ENCODE data around the gene EVC2. TPM values are rescaled to one million over a fixed set of nuclear protein-coding genes. Genes with fewer than 3 reads are reported as not detected.

The EVC2 gene
- total RNA-seq, 1 experiment from 2014 or later: 6.0 TPM

- ChIA-PET CTCF (no interaction called here), POLR2A (ENCODE audit: low non-redundant PET) (no interaction called here)
- no peaks in the 10 kb centered on the region for H3K27me3 ChIP-seq (replicated peaks; ENCODE audit: insufficient read depth, low read depth, low read length, poor library complexity)
- no peak overlapping the region for H3K27ac ChIP-seq (ENCODE audit: low read depth, low read length, poor library complexity, severe bottlenecking)
- H3K4me1 ChIP-seq (ENCODE audit: insufficient read depth, low read length, poor library complexity, severe bottlenecking): no peaks in the 10 kb centered on the region
- no TSS peak for BruUV-seq (replicated peaks)
- no peaks in the 10 kb centered on the region for H3K9me3 ChIP-seq (ENCODE audit: low read depth, low read length, poor library complexity, severe bottlenecking)
- peaks cover under 1% of the 10 kb centered on the region for H3K36me3 ChIP-seq (ENCODE audit: insufficient read depth, low read length, poor library complexity, severe bottlenecking)
- DNase-seq (ENCODE audit: low spot score): no peak
- no peak for TF ChIP-seq CTCF (conservative IDR thresholded peaks at IDR 0.05; ENCODE audit: low read depth, low read length)
- TF ChIP-seq EZH2 (IDR thresholded peaks at IDR 0.05; ENCODE audit: borderline replicate concordance, low read depth, low read length, poor library complexity, severe bottlenecking): no peak
- H3K4me3 ChIP-seq (ENCODE audit: low read depth, low read length, poor library complexity, severe bottlenecking): no peak overlapping the region
- intact Hi-C loops (cut with micrococcal nuclease; ENCODE audit: unreplicated experiment): no loop called here
Observed at GRCh38 chr4:5629542-5629941, 78.8 kb downstream of the EVC2 start.

DNA sequence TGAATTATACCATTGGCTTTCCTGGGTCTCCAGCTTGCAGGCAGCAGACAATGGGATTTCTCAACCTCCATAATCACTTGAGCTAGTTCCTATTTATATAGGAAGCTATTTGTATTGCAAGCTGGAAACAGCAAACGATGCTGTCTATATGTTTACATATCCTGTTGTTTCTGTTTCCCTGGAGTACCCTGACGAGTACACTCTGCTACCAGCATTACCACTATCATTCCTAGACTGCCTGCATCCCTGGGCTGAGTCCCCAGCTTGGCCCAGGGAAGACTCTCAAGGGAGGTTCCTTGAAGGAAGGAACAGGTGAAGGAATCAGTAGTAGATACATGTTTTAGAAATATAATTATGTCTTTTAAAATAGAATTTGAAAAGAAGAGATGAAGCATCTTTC is 81.4 kb downstream of the EVC2 start:
- CTCF ChIA-PET: no interaction called here
- intact Hi-C loops (cut with micrococcal nuclease; ENCODE audit: unreplicated experiment): no loop called here

DNA sequence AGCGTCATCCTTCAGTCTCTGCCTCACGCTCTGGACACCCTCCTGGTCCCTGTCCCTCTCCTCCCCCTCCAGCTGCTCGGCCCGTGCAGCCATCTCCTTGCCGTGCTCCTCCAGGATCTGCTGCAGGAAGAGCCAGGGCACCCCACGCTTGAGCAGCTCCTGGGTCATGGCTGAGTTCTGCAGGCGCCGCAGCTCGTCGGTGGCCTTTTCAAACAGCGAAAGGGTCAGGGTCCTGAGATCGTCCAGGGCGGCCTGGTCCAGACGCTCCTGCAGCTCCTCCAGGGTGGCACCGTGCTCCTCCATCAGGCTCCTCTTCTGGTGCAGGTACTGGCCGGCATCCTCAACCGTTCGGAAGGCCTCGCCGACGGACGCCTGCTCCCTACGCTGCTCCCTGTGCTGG is 85.8 kb downstream of the EVC2 start:
- BruUV-seq (replicated peaks): no TSS peak
- intact Hi-C loops (cut with micrococcal nuclease; ENCODE audit: unreplicated experiment): no loop called here
- Histone ChIP-seq H3K27me3 (replicated peaks; ENCODE audit: insufficient read depth, low read depth, low read length, poor library complexity) (no peaks in the 10 kb centered on the region), H3K36me3 (ENCODE audit: insufficient read depth, low read length, poor library complexity, severe bottlenecking) (peaks cover 10% of the 10 kb centered on the region), H3K9me3 (ENCODE audit: low read depth, low read length, poor library complexity, severe bottlenecking) (no peaks in the 10 kb centered on the region), H3K4me1 (ENCODE audit: insufficient read depth, low read length, poor library complexity, severe bottlenecking) (no peaks in the 10 kb centered on the region), H3K27ac (ENCODE audit: low read depth, low read length, poor library complexity, severe bottlenecking) (no peak overlapping the region), H3K4me3 (ENCODE audit: low read depth, low read length, poor library complexity, severe bottlenecking) (no peak overlapping the region)
- no peak for DNase-seq (ENCODE audit: low spot score)
- POLR2A ChIA-PET (ENCODE audit: low non-redundant PET): no interaction called here
- TF ChIP-seq EZH2 (IDR thresholded peaks at IDR 0.05; ENCODE audit: borderline replicate concordance, low read depth, low read length, poor library complexity, severe bottlenecking): no peak
- TF ChIP-seq CTCF (conservative IDR thresholded peaks at IDR 0.05; ENCODE audit: low read depth, low read length): no peak
- CTCF ChIA-PET: no interaction called here

More for the DNA sequence above, 81.4 kb downstream of the EVC2 start:
- no peak for DNase-seq (ENCODE audit: low spot score)
- Histone ChIP-seq H3K27me3 (replicated peaks; ENCODE audit: insufficient read depth, low read depth, low read length, poor library complexity) (no peaks in the 10 kb centered on the region), H3K4me3 (ENCODE audit: low read depth, low read length, poor library complexity, severe bottlenecking) (no peak overlapping the region), H3K27ac (ENCODE audit: low read depth, low read length, poor library complexity, severe bottlenecking) (no peak overlapping the region), H3K9me3 (ENCODE audit: low read depth, low read length, poor library complexity, severe bottlenecking) (no peaks in the 10 kb centered on the region), H3K36me3 (ENCODE audit: insufficient read depth, low read length, poor library complexity, severe bottlenecking) (peaks cover 5% of the 10 kb centered on the region), H3K4me1 (ENCODE audit: insufficient read depth, low read length, poor library complexity, severe bottlenecking) (no peaks in the 10 kb centered on the region)
- POLR2A ChIA-PET (ENCODE audit: low non-redundant PET): no interaction called here
- no TSS peak for BruUV-seq (replicated peaks)
- TF ChIP-seq EZH2 (IDR thresholded peaks at IDR 0.05; ENCODE audit: borderline replicate concordance, low read depth, low read length, poor library complexity, severe bottlenecking) (no peak), CTCF (conservative IDR thresholded peaks at IDR 0.05; ENCODE audit: low read depth, low read length) (no peak)
